ENCODE measurements around the gene PPP4R1. TPM values are rescaled to one million over a fixed set of nuclear protein-coding genes. Genes with fewer than 3 reads are reported as not detected.

The PPP4R1 gene
- total RNA-seq, 1 donor from 2014 or later = 114 TPM

GRCh38 chr18:9531791-9532410 is 82.5 kb downstream of the PPP4R1 start:
- no peaks in the 10 kb centered on the region for H3K9me3 ChIP-seq
- no peak overlapping the region for H3K27ac ChIP-seq
- no peaks in the 10 kb centered on the region for H3K27me3 ChIP-seq (ENCODE audit: low read depth)
- intact Hi-C loops (cut with DNase I) = no loop called here
- ATAC-seq (peak in 1 of 2 donors; percentile 16), DNase-seq (no peak)
- no peaks in the 10 kb centered on the region for H3K4me1 ChIP-seq
- TF ChIP-seq CTCF (IDR thresholded peaks at IDR 0.05) = no peak
- H3K4me3 ChIP-seq = no peak overlapping the region
- H3K36me3 ChIP-seq = peaks cover 75% of the 10 kb centered on the region

- TF ChIP-seq CTCF (IDR thresholded peaks at IDR 0.05) = no peak
- DNase-seq = no peak
- Histone ChIP-seq H3K27ac (no peak overlapping the region), H3K9me3 (no peaks in the 10 kb centered on the region), H3K27me3 (ENCODE audit: low read depth) (no peaks in the 10 kb centered on the region), H3K36me3 (peaks cover 74% of the 10 kb centered on the region), H3K4me1 (no peaks in the 10 kb centered on the region), H3K4me3 (no peak overlapping the region)
- intact Hi-C loops (cut with DNase I) = no loop called here
- no peak for ATAC-seq
Measured at GRCh38 chr18:9530226-9531009, 83.9 kb downstream of the PPP4R1 start.

- intact Hi-C loops (cut with DNase I) = no loop called here
- no peak overlapping the region for H3K4me3 ChIP-seq
- H3K27me3 ChIP-seq (ENCODE audit: low read depth) = no peaks in the 10 kb centered on the region
- peaks cover 68% of the 10 kb centered on the region for H3K36me3 ChIP-seq
- H3K9me3 ChIP-seq = no peaks in the 10 kb centered on the region
- no peak for ATAC-seq
- H3K4me1 ChIP-seq = no peaks in the 10 kb centered on the region
- DNase-seq = no peak
- H3K27ac ChIP-seq = no peak overlapping the region
- no peak for TF ChIP-seq CTCF (IDR thresholded peaks at IDR 0.05)
Measured at GRCh38 chr18:9526458-9526857, 87.9 kb downstream of the PPP4R1 start.

- Histone ChIP-seq H3K27ac (no peak overlapping the region), H3K36me3 (peaks cover 59% of the 10 kb centered on the region), H3K27me3 (ENCODE audit: low read depth) (no peaks in the 10 kb centered on the region), H3K4me1 (no peaks in the 10 kb centered on the region), H3K4me3 (no peak overlapping the region), H3K9me3 (no peaks in the 10 kb centered on the region)
- no peak for TF ChIP-seq CTCF (IDR thresholded peaks at IDR 0.05)
- no peak for DNase-seq
- ATAC-seq = no peak
- intact Hi-C loops (cut with DNase I) = no loop called here
Measured at GRCh38 chr18:9522952-9523351, 91.4 kb downstream of the PPP4R1 start.

GRCh38 chr18:9521770-9522169 is 92.6 kb downstream of the PPP4R1 start:
- Histone ChIP-seq H3K9me3 (no peaks in the 10 kb centered on the region), H3K4me1 (no peaks in the 10 kb centered on the region), H3K4me3 (no peak overlapping the region), H3K27me3 (ENCODE audit: low read depth) (no peaks in the 10 kb centered on the region), H3K27ac (no peak overlapping the region), H3K36me3 (peaks cover 59% of the 10 kb centered on the region)
- intact Hi-C loops (cut with DNase I) = no loop called here
- no peak for TF ChIP-seq CTCF (IDR thresholded peaks at IDR 0.05)
- ATAC-seq (no peak), DNase-seq (no peak)
